Activated T-helper 17 cell treated with anti-CD3 and anti-CD28 coated beads, Interleukin-2, amount 50 U/mL, for 72 hours (primary cell): ENCODE data around the gene LIN7C. TPM values are rescaled to one million over a fixed set of nuclear protein-coding genes. Genes with fewer than 3 reads are reported as not detected.
A peak's percentile ranks its signal among the peaks of the same experiment; 100 is the strongest.

Experiments used
- ATAC-seq: fragments of 150-1000 bp; cut with Tn5 transposase; replicated peaks from 2 replicates; pipeline ENCODE4 v1.10.0; 2021; ENCODE audit warnings: mild to moderate bottlenecking, moderate library complexity
- H3K27ac Mint-ChIP-seq: one replicate; pipeline ENCODE4 v1.8.0; 2022; ENCODE audit warnings: mixed read lengths
- H3K27me3 Mint-ChIP-seq: one replicate; pipeline ENCODE4 v1.8.0; 2022; ENCODE audit warnings: mixed read lengths
- H3K36me3 Mint-ChIP-seq: one replicate; pipeline ENCODE4 v1.8.0; 2022; ENCODE audit warnings: low read depth, mild to moderate bottlenecking, mixed read lengths
- H3K4me1 Mint-ChIP-seq: one replicate; pipeline ENCODE4 v1.8.0; 2022; ENCODE audit warnings: mixed read lengths
- H3K4me3 Mint-ChIP-seq: one replicate; pipeline ENCODE4 v1.8.0; 2022; ENCODE audit warnings: mild to moderate bottlenecking, mixed read lengths
- H3K9me3 Mint-ChIP-seq: one replicate; pipeline ENCODE4 v1.8.0; 2022; ENCODE audit warnings: mixed read lengths
- total RNA-seq, 2 donors: library from RNA; stranded (reverse); gene quantifications; one replicate each; pipeline ENCODE4 v1.2.3, GENCODE V29; 2022

Gene LIN7C
- 10 to 100 TPM; 19.8 to 24.7 TPM for total RNA-seq

DNA sequence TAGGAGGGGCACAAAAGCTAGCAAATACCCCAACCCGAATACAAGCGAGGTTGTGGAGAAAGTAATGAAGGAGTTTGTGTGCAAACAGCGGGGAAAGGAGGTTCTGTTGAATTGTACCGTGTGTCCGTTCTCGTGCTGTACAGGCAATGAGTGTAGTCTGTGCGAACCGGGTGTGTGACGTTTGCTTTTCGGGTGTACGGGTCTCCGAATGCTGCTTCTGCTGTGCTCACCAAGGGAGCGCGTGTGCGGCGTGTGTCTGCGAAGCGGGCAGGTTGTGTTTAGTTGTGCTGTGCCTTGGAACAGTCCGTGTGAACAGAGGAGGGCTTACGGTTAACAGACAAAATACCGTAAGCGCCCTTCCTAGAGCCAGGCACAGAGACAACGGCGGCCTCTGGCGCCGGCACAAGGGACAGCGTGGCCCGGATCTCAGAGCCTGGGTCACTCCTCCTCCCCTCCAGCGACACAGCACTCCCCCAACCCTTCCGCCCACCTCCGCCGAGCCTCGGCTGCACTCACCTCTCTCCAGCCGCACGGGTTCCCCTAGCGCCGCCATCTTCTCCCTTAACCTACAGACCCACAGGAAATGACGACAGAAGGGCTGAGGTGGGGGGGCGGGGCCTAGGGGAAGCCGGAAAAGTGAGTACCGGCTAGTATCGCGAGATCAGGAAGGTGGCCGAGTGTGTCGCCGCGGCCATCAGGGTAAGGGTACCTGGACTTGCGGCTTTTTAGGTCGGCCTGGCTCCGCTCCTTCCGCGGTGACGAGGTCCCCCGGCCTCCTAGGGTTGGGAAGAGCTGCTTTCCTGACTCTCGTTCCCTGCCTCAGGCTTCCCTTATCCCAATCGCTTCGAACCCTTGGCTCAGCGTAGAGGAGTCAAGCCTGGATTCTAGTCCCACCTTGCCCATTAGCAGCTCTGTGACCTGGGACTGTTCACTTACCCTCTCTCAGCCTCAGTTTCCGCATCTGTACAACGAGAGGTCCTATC lies at the start of gene LIN7C:
TSS of gene LIN7C (minus strand) at position 570 of the 983 bp plus-strand sequence. CDS start at position 553, 17 bp downstream.
- no peaks in the 10 kb centered on the region for H3K9me3 Mint-ChIP-seq
- peak within 1 kb of the TSS; percentile 84 for H3K4me3 Mint-ChIP-seq
- peak; percentile 97 for ATAC-seq
- H3K27ac Mint-ChIP-seq: peak within 1 kb of the TSS; percentile 88
- H3K36me3 Mint-ChIP-seq: peaks cover 23% of the 10 kb centered on the region
- no peaks in the 10 kb centered on the region for H3K27me3 Mint-ChIP-seq
- peaks cover 19% of the 10 kb centered on the region for H3K4me1 Mint-ChIP-seq

- Mint-ChIP-seq H3K36me3 (no peaks in the 10 kb centered on the region), H3K4me3 (no peak overlapping the region), H3K4me1 (no peaks in the 10 kb centered on the region), H3K9me3 (peaks cover 4% of the 10 kb centered on the region), H3K27ac (no peak overlapping the region), H3K27me3 (no peaks in the 10 kb centered on the region)
- no peak for ATAC-seq
Observed at GRCh38 chr11:27555264-27555663, 48.7 kb upstream of the LIN7C start.

- Mint-ChIP-seq H3K27ac (no peak overlapping the region), H3K4me3 (no peak overlapping the region), H3K9me3 (no peaks in the 10 kb centered on the region), H3K27me3 (no peaks in the 10 kb centered on the region), H3K4me1 (no peaks in the 10 kb centered on the region), H3K36me3 (no peaks in the 10 kb centered on the region)
- ATAC-seq: no peak
Observed at GRCh38 chr11:27553186-27553585, 46.6 kb upstream of the LIN7C start.

GRCh38 chr11:27552341-27552740 lies 45.8 kb upstream of the LIN7C start:
- no peaks in the 10 kb centered on the region for H3K4me1 Mint-ChIP-seq
- H3K27ac Mint-ChIP-seq: no peak overlapping the region
- ATAC-seq: no peak
- H3K4me3 Mint-ChIP-seq: no peak overlapping the region
- no peaks in the 10 kb centered on the region for H3K36me3 Mint-ChIP-seq
- no peaks in the 10 kb centered on the region for H3K9me3 Mint-ChIP-seq
- H3K27me3 Mint-ChIP-seq: no peaks in the 10 kb centered on the region

GRCh38 chr11:27551127-27551526 lies 44.6 kb upstream of the LIN7C start:
- Mint-ChIP-seq H3K36me3 (no peaks in the 10 kb centered on the region), H3K4me1 (no peaks in the 10 kb centered on the region), H3K27ac (no peak overlapping the region), H3K9me3 (no peaks in the 10 kb centered on the region), H3K4me3 (no peak overlapping the region), H3K27me3 (no peaks in the 10 kb centered on the region)
- ATAC-seq: no peak

- H3K27ac Mint-ChIP-seq: no peak overlapping the region
- H3K9me3 Mint-ChIP-seq: no peaks in the 10 kb centered on the region
- H3K4me3 Mint-ChIP-seq: no peak overlapping the region
- no peaks in the 10 kb centered on the region for H3K4me1 Mint-ChIP-seq
- H3K36me3 Mint-ChIP-seq: peaks cover 11% of the 10 kb centered on the region
- no peak for ATAC-seq
- H3K27me3 Mint-ChIP-seq: no peaks in the 10 kb centered on the region
Observed at GRCh38 chr11:27545946-27546345, 39.4 kb upstream of the LIN7C start.

DNA sequence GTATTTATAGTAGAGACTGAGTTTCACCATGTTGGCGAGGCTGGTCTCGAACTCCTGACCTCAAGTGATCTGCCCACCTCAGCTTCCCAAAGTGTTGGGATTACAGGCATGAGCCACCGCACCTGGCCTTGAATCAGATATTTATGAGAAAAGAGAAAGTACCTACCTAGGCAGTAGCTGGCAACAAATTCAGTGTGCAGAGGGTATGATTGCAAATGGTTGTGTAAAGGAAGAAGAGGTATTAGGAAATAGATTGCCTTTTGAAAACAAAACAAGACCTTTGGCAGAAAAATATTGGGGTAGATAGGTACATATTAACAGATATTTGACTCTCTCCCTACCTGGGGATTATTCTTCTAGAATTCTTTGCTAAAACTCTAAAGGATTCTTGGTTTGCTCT lies 38.5 kb upstream of the LIN7C start:
- Mint-ChIP-seq H3K36me3 (peaks cover 11% of the 10 kb centered on the region), H3K9me3 (no peaks in the 10 kb centered on the region), H3K4me3 (no peak overlapping the region), H3K27ac (no peak overlapping the region), H3K27me3 (no peaks in the 10 kb centered on the region), H3K4me1 (no peaks in the 10 kb centered on the region)
- no peak for ATAC-seq

GRCh38 chr11:27541790-27542189 lies 35.2 kb upstream of the LIN7C start:
- no peak overlapping the region for H3K27ac Mint-ChIP-seq
- no peak overlapping the region for H3K4me3 Mint-ChIP-seq
- no peaks in the 10 kb centered on the region for H3K27me3 Mint-ChIP-seq
- ATAC-seq: no peak
- H3K4me1 Mint-ChIP-seq: no peaks in the 10 kb centered on the region
- peaks cover 11% of the 10 kb centered on the region for H3K36me3 Mint-ChIP-seq
- no peaks in the 10 kb centered on the region for H3K9me3 Mint-ChIP-seq

DNA sequence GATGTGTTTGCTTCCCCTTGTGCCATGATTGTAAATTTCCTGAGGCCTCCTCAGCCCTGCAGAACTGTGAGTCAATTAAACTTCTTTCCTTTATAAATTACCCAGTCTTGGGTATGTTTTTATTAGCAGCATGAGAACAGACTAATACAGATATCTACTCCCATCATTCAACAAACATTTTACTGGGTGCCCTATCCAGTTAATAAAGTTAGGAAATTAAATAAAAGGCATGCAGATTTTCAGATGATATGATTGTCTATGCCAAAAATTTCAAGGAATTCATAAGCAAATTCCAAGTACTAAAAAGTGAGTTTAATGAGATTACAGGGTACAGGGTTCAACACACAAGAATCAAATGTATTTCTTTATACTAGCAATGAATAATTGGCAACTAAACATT lies 33.5 kb upstream of the LIN7C start:
- no peaks in the 10 kb centered on the region for H3K9me3 Mint-ChIP-seq
- H3K27me3 Mint-ChIP-seq: no peaks in the 10 kb centered on the region
- no peak for ATAC-seq
- H3K36me3 Mint-ChIP-seq: peaks cover 11% of the 10 kb centered on the region
- no peak overlapping the region for H3K4me3 Mint-ChIP-seq
- H3K27ac Mint-ChIP-seq: no peak overlapping the region
- no peaks in the 10 kb centered on the region for H3K4me1 Mint-ChIP-seq

DNA sequence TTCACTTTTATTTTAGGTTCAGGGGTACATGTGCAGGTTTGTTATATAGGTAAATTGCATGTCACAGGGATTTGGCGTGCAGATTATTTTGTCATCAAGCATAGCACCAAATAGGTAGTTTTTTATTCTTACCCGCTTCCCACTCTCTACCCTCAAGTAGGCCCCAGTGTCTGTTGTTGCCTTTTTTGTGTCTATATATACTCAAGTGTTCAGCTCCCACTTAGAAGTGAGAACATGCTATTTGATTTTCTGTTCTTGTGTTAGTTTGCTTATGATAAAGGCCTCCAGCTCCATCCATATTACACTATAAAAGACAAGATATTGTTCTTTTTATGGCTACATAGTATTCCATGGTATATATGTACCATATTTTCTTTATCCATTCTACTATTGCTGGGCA lies 28.5 kb upstream of the LIN7C start:
- Mint-ChIP-seq H3K27me3 (no peaks in the 10 kb centered on the region), H3K9me3 (no peaks in the 10 kb centered on the region), H3K4me3 (no peak overlapping the region)

DNA sequence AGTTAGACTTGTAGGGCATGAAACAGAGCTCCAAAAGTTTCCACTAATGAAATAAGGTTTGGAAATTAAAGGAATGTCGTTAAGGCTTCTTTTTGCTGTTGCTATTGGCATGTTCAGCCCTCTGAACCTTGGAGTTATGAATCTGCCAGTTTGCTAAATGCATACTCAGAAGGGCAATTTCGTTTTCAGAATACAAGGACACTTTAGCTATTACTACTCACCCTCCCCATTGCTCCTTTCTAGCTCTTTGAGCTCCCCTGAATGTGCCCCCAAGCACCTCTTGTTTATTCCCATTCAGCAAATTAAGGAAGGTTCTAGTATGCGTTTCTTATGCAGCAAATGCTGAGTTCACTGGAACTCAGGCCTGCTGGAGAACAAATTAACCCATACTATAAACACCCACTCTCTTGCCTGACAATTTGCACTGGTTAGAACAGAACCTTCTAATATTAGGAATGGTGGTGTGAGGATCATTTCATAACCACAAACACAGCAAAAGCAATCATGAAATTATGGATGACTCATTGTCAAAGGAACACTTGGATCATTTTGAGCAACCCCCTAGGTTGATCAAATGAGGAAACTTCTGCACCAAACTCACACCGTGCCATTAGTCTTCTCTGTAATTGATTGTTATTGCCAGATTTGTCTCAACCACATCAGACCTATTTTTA lies 26.2 kb upstream of the LIN7C start:
- Mint-ChIP-seq H3K27me3 (no peaks in the 10 kb centered on the region), H3K36me3 (no peaks in the 10 kb centered on the region), H3K4me1 (no peaks in the 10 kb centered on the region), H3K27ac (no peak overlapping the region), H3K9me3 (no peaks in the 10 kb centered on the region), H3K4me3 (no peak overlapping the region)
- peak; percentile 31 for ATAC-seq

More for the DNA sequence above, 28.5 kb upstream of the LIN7C start:
- Mint-ChIP-seq H3K4me1 (no peaks in the 10 kb centered on the region), H3K36me3 (no peaks in the 10 kb centered on the region), H3K27ac (no peak overlapping the region)
- no peak for ATAC-seq

- Mint-ChIP-seq H3K27ac (no peak overlapping the region), H3K4me1 (no peaks in the 10 kb centered on the region), H3K4me3 (no peak overlapping the region), H3K9me3 (no peaks in the 10 kb centered on the region), H3K27me3 (no peaks in the 10 kb centered on the region), H3K36me3 (no peaks in the 10 kb centered on the region)
- no peak for ATAC-seq
Observed at GRCh38 chr11:27528712-27529111, 22.1 kb upstream of the LIN7C start.

DNA sequence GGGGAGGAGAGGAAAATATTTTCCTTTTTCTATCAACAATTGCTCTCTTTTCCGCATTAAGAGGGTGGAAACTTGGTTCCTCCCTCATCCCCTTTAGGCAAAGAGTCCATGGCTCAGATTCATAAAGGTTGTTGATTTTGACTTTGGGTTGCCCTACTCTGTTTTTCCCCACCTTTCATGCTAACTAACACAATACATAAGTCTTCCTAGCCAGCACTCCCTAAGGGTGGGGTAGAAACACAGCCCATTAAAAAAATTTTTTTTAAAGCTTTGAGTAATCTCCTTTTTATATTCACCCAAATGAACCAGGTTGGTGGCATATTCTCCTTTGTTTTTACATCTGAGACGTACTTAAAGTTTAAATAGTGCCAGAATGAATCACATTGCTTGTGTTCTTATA lies 20.0 kb upstream of the LIN7C start:
- Mint-ChIP-seq H3K4me3 (no peak overlapping the region), H3K4me1 (no peaks in the 10 kb centered on the region), H3K9me3 (no peaks in the 10 kb centered on the region), H3K36me3 (no peaks in the 10 kb centered on the region), H3K27me3 (no peaks in the 10 kb centered on the region), H3K27ac (no peak overlapping the region)
- no peak for ATAC-seq

- Mint-ChIP-seq H3K9me3 (no peaks in the 10 kb centered on the region), H3K27ac (no peak overlapping the region), H3K36me3 (no peaks in the 10 kb centered on the region), H3K4me1 (no peaks in the 10 kb centered on the region), H3K4me3 (no peak overlapping the region), H3K27me3 (no peaks in the 10 kb centered on the region)
- no peak for ATAC-seq
Observed at GRCh38 chr11:27525824-27526516, 19.4 kb upstream of the LIN7C start.
